Measurements from ENCODE around the gene FBN2. TPM values are rescaled to one million over a fixed set of nuclear protein-coding genes. Genes with fewer than 3 reads are reported as not detected.

The FBN2 gene
- total and polyA plus RNA-seq, 2 of the 4 experiments (the other 2 are of a cell fraction) = 26.7 to 69.0 TPM

GRCh38 chr5:128478386-128479368 is 59.4 kb downstream of the FBN2 start:
- Histone ChIP-seq H3K4me3 (ENCODE audit: insufficient read depth, low read depth, low read length) (no peak overlapping the region), H3K4ac (ENCODE audit: low read depth, low read length) (no peak overlapping the region), H3K14ac (replicated peaks; ENCODE audit: low read depth, low read length) (no peak overlapping the region), H3K56ac (ENCODE audit: extremely low read depth, insufficient read depth, low read length) (no peak overlapping the region), H3K9ac (ENCODE audit: low read depth, low read length) (no peak overlapping the region), H3K9me1 (ENCODE audit: insufficient read depth, low read length) (no peaks in the 10 kb centered on the region; the same call in 1 of the 2 replicates), H3K4me1 (ENCODE audit: control insufficient read depth, insufficient read depth, low read length) (no peaks in the 10 kb centered on the region), H4K20me1 (ENCODE audit: insufficient read depth, low read length) (no peaks in the 10 kb centered on the region; the same call in 1 of the 2 replicates), H3K36me3 (ENCODE audit: control insufficient read depth, insufficient read depth, low read length) (peaks cover 4% of the 10 kb centered on the region; the same call in 1 of the 2 replicates), H3K18ac (ENCODE audit: low read depth, low read length) (no peak overlapping the region), H2BK5ac (ENCODE audit: low read depth, low read length, poor library complexity, severe bottlenecking) (no peak overlapping the region), H4K91ac (ENCODE audit: insufficient read depth, low read depth, low read length) (no peak overlapping the region), H4K8ac (ENCODE audit: low read depth in 2 of 2, low read length in 2 of 2) (no peak overlapping the region), H3K27me3 (ENCODE audit: control insufficient read depth, insufficient read depth, low read length) (no peaks in the 10 kb centered on the region), H4K5ac (ENCODE audit: low read depth, low read length) (no peak overlapping the region), H2BK15ac (ENCODE audit: low read depth, low read length) (no peak overlapping the region), H2BK20ac (ENCODE audit: low read depth, low read length) (no peak overlapping the region), H2BK120ac (ENCODE audit: low read depth, low read length) (no peak overlapping the region), H3K9me3 (ENCODE audit: control insufficient read depth, insufficient read depth, low read length) (no peaks in the 10 kb centered on the region), H2AK5ac (ENCODE audit: low read depth, low read length) (no peak overlapping the region), H3K79me1 (ENCODE audit: low read depth in 1 of 2, low read length in 2 of 2) (peaks cover 0 to 9% of the 10 kb centered on the region in 2 experiments; a peak in 2 of 4 replicates), H2AFZ (replicated peaks; ENCODE audit: low read length, poor library complexity) (no peak overlapping the region), H2AK9ac (replicated peaks; ENCODE audit: low read depth, low read length, poor library complexity) (no peak overlapping the region), H3K4me2 (ENCODE audit: low read depth, low read length) (no peak overlapping the region), H3K27ac (ENCODE audit: insufficient read depth, low read length) (no peak overlapping the region), H3K23ac (ENCODE audit: low read depth, low read length) (no peak overlapping the region)
- DNase-seq (no peak), ATAC-seq (ENCODE audit: low read depth) (no peak)
- dilution Hi-C loops (cut with HindIII; ENCODE audit: low sequenced_read_pairs, unreplicated experiment) = no loop called here
- TF ChIP-seq POLR2A (IDR thresholded peaks at IDR 0.05; ENCODE audit: low read depth, low read length) = no peak
- no peak for TF ChIP-seq FOS (IDR thresholded peaks at IDR 0.05; ENCODE audit: low read depth, low read length)
- TF ChIP-seq, protein P1, sequence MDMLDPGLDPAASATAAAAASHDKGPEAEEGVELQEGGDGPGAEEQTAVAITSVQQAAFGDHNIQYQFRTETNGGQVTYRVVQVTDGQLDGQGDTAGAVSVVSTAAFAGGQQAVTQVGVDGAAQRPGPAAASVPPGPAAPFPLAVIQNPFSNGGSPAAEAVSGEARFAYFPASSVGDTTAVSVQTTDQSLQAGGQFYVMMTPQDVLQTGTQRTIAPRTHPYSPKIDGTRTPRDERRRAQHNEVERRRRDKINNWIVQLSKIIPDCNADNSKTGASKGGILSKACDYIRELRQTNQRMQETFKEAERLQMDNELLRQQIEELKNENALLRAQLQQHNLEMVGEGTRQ (IDR thresholded peaks at IDR 0.05; ENCODE audit: low read depth, low read length) = no peak
- no peak for TF ChIP-seq CEBPB (IDR thresholded peaks at IDR 0.05; ENCODE audit: low read depth, low read length)
- TF ChIP-seq MAFK (IDR thresholded peaks at IDR 0.05; ENCODE audit: low read depth, low read length) = no peak
- TF ChIP-seq, protein P2, sequence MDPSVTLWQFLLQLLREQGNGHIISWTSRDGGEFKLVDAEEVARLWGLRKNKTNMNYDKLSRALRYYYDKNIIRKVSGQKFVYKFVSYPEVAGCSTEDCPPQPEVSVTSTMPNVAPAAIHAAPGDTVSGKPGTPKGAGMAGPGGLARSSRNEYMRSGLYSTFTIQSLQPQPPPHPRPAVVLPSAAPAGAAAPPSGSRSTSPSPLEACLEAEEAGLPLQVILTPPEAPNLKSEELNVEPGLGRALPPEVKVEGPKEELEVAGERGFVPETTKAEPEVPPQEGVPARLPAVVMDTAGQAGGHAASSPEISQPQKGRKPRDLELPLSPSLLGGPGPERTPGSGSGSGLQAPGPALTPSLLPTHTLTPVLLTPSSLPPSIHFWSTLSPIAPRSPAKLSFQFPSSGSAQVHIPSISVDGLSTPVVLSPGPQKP (IDR thresholded peaks at IDR 0.05; ENCODE audit: borderline replicate concordance, low read depth, low read length) = no peak
- BruUV-seq (replicated peaks) = no TSS peak
- no CpG with 5 or more reads among the region's 6 CpGs for WGBS, 2 experiments (ENCODE audit: extremely low coverage in 2 of 2, insufficient read length in 1 of 2)
- ChIA-PET POLR2A (ENCODE audit: unreplicated experiment) (no interaction called here), CTCF (interaction anchor here (1.0 kb wide), 1 partner anchor 159 kb away, joined by 3 read pairs; no protein-coding TSS in a partner anchor)
- in situ Hi-C loops (cut with MboI; ENCODE audit: low sequenced_read_pairs) = loop anchor here (25.0 kb wide), 1 partner anchor 916 kb away; no protein-coding TSS in a partner anchor
- intact Hi-C loops (cut with micrococcal nuclease) = no loop called here
